WI38 (cell line): Measurements from ENCODE around the gene APP.
"Not testable (repeated sequence)": the region's sequence is repeated elsewhere in the genome, so short reads cannot be mapped to it uniquely, and the experiment has no call there.

Experiments
- H3K4me3 ChIP-seq: 2 replicates; pipeline ENCODE4 v1.5.1; 2011; ENCODE audit warnings: low read depth, mild to moderate bottlenecking, control low read depth, low read length
- TF ChIP-seq, protein P1 (sequence below): IDR thresholded peaks from 2 replicates; pipeline ENCODE4 v1.5.1; 2012; ENCODE audit warnings: low read depth, mild to moderate bottlenecking, control low read depth, low read length

Gene APP

DNA sequence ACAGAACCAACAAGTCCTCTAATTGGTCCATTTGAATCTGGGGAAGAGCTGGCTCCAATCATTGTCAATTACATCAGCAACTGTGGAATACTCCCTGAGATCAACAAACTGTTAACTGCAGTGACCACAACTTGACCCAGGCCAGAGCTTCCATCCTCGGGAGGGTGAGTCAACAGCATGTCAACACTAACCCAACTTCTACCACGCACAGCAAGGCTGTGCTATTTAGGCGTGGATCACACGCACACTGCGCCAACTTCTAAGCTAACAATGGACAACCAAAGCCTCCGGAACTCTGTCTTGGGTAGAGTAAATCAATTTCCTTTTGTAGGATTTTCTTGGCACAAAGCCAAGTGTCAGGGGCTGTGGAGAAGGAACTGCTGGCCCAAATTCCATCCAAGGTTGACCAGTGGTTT lies 30.4 kb downstream of the APP start:
- no peak overlapping the region for H3K4me3 ChIP-seq
- TF ChIP-seq, protein P1, sequence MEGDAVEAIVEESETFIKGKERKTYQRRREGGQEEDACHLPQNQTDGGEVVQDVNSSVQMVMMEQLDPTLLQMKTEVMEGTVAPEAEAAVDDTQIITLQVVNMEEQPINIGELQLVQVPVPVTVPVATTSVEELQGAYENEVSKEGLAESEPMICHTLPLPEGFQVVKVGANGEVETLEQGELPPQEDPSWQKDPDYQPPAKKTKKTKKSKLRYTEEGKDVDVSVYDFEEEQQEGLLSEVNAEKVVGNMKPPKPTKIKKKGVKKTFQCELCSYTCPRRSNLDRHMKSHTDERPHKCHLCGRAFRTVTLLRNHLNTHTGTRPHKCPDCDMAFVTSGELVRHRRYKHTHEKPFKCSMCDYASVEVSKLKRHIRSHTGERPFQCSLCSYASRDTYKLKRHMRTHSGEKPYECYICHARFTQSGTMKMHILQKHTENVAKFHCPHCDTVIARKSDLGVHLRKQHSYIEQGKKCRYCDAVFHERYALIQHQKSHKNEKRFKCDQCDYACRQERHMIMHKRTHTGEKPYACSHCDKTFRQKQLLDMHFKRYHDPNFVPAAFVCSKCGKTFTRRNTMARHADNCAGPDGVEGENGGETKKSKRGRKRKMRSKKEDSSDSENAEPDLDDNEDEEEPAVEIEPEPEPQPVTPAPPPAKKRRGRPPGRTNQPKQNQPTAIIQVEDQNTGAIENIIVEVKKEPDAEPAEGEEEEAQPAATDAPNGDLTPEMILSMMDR = no peak

DNA sequence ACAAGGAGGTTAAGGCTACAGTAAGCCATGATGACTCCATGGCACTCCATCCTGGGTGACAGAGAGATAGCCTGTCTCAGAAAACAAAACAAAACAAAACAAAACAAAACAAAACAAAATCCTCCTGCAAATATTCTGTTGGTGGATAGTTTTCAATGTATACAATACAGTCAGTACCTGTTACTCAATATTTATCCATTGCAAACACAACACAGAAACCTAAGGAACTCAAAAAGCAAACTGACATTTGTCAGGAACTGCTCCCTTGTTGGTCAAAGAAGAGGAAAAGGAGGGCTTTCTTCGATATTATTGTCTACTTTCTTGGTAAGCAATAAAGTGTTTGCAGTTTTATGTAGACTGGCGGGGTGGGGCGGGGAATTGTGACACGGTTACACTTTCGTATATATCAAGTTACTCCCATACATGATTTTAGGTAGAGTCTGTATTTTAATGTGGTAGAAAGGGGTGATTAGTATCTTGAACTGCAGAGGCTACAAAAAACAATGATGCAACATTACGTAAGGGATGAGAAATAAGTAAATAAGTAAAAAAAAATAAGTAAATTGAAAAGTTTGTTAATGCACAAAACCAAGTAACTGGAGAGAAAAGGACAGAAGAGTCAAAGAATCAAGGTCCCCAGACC lies 31.8 kb downstream of the APP start:
- no peak overlapping the region for H3K4me3 ChIP-seq
- TF ChIP-seq, protein P1 = no peak

DNA sequence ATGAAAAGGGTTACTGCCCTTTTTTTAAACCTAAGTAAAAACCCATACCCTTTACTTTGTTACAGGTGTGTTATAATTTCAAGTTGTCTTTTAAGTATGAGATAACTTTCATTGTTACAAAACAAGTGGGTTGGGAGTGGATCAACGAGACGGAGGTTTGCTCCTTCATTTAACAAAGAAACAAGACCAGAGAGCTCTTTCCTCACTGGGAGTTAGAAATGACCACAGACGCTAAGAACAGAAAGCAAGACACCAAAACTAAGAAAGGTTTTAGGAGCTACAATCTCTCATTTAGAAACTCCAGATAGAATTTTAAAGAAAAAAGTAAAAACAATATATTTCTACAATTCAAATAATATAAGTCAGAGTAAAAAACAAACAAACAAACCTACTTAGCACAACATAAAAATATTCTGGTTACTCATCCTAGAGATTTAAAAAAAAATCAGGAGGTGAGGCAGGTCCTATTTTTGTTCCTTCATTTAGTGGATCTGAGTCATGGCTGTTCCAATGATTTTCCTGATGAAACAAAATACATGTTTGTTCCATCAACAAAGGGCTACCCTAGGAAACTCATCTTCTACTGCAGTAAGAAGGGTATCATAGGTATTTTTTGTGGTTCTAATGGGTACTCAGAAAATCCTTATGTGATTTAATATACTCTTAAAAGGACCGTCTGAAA lies 33.0 kb downstream of the APP start:
- TF ChIP-seq, protein P1 = no peak
- no peak overlapping the region for H3K4me3 ChIP-seq

DNA sequence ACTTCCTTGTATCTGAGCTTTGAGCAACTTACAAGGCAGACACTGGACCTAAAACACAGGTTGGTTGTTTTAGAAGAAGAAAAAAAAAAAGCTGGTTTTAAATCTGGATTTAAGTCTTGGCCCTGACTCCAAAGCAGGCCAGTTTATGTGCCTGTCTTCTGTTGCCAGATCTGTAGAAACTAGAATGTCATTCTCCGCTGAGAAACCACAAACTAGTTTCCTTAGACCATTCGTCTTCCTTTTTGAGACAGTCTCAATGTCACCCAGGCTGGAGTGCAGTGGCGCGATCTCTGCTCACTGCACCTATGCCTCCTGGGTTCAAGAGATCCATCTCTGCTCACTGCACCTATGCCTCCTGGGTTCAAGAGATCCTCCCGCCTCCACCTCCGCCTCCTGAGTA lies 33.9 kb downstream of the APP start:
- no peak overlapping the region for H3K4me3 ChIP-seq
- TF ChIP-seq, protein P1 = no peak

DNA sequence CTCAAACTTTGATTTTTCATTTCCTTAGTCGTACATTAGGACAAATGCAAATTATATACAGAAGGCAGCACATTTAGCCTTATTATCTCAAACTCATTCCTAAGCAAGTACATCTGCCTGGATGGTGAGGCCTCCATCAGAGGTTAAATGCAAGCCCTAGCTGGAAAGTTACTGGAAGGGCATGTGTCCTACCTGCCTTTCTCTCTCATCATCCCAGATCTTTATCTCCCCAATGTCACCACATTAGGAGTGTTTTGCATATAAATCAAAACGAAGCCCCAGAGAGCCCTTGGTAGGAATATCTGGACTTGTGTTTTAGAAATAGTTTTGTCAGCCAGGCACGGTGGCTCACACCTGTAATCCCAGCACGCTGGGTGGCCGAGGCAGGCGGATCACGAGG lies 35.0 kb downstream of the APP start:
- no peak overlapping the region for H3K4me3 ChIP-seq
- TF ChIP-seq, protein P1 = no peak

DNA sequence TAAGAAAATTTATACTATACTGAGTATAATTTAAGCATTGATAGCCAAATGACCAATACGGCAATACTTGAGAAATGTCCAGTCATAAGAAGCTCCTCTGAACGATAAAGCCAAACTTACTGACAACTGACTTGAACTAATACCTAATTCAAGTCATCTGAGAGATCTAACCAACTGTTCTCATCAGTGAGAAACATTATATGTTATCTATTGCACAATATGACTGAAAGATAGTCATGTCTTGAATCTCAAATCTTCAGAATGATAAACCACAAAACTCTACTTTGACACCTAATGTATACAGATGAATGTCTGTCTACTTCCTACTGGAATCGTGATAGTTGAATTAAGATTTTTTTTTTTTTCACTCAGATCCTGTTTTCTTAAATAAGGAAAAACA lies 39.0 kb downstream of the APP start:
- TF ChIP-seq, protein P1 = no peak
- no peak overlapping the region for H3K4me3 ChIP-seq

DNA sequence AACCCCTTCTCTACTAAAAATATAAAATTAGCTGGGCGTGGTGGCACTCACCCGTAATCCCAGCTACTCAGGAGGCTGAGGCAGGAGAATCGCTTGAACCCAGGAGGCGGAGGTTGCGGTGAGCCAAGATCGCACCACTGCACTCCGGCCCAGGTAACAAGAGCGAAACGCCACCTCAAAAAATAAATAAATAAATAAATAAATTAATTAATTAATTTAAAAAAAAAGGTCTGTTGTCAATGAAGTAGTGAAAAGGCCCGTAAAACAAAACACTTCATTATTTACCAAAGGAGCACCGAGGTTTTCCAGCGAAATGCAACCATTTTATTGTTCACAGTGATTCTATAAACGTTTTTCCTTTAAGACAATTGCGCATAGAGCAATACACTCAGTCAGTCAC lies 39.5 kb downstream of the APP start:
- not testable (repeated sequence) for H3K4me3 ChIP-seq
